ENCODE data around the gene RAB11FIP4.

GRCh38 chr17:31369266-31369665, 22.2 kb upstream of the RAB11FIP4 start:
- TF ChIP-seq TAF1 (IDR thresholded peaks at IDR 0.05; ENCODE audit: borderline replicate concordance, low read depth, low read length): no peak
- TF ChIP-seq POLR2AphosphoS5 (IDR thresholded peaks at IDR 0.05; ENCODE audit: low read depth, low read length): no peak
- TF ChIP-seq POLR2A (IDR thresholded peaks at IDR 0.05; ENCODE audit: low read depth, low read length): no peak
